Fibroblast of lung (primary cell): ENCODE results near the gene NR2E3. TPM values are rescaled to one million over a fixed set of nuclear protein-coding genes. Genes with fewer than 3 reads are reported as not detected.

Experiments
- DNase-seq, 2 donors: peaks; one replicate each; pipeline versions ENCODE4 v3.0.0 to v3.0.0-alpha.2; 2010; ENCODE audit warnings: low read depth in 2 of 2
- H2AFZ ChIP-seq: 2 replicates; pipeline ENCODE4 v1.5.1; 2012; ENCODE audit warnings: low read length, control low read depth, inconsistent platforms
- H3K27ac ChIP-seq: 2 replicates; pipeline ENCODE4 v1.5.1; 2011; ENCODE audit warnings: low read length, control low read depth; ENCODE audit not compliant: insufficient read depth
- H3K27me3 ChIP-seq: 2 replicates; pipeline ENCODE4 v1.5.1; 2011; ENCODE audit warnings: mild to moderate bottlenecking, low read length; ENCODE audit not compliant: control insufficient read depth, insufficient read depth
- H3K36me3 ChIP-seq: 2 replicates; pipeline ENCODE4 v1.5.1; 2011; ENCODE audit warnings: low read length; ENCODE audit not compliant: control insufficient read depth, insufficient read depth
- H3K4me1 ChIP-seq: 2 replicates; pipeline ENCODE4 v1.5.1; 2011; ENCODE audit warnings: low read length; ENCODE audit not compliant: control insufficient read depth, insufficient read depth; ENCODE audit errors: extremely low read depth
- H3K4me2 ChIP-seq: 2 replicates; pipeline ENCODE4 v1.5.1; 2011; ENCODE audit warnings: low read length, control low read depth; ENCODE audit not compliant: insufficient read depth; ENCODE audit errors: extremely low read depth
- H3K4me3 ChIP-seq, 4 experiments: fragments of 200-600 bp in 1 of 4; sonication (generic) in 1 of 4; replicated peaks in 1 of 4; 2 replicates each; pipeline ENCODE4 v1.5.1; 2011 to 2016; ENCODE audit warnings: low read length in 4 of 4, low read depth in 3 of 4, mild to moderate bottlenecking in 3 of 4, control low read depth in 2 of 4, inconsistent platforms in 1 of 4, mixed read lengths in 1 of 4; ENCODE audit not compliant: insufficient read depth in 1 of 4; ENCODE audit errors: control extremely low read depth in 1 of 4
- H3K79me2 ChIP-seq: 2 replicates; pipeline ENCODE4 v1.5.1; 2012; ENCODE audit warnings: mild to moderate bottlenecking, low read length, inconsistent platforms; ENCODE audit not compliant: control insufficient read depth, insufficient read depth
- H3K9ac ChIP-seq: 2 replicates; pipeline ENCODE4 v1.5.1; 2011; ENCODE audit warnings: mild to moderate bottlenecking, low read length, control low read depth; ENCODE audit not compliant: insufficient read depth
- H3K9me3 ChIP-seq: 2 replicates; pipeline ENCODE4 v1.5.1; 2012; ENCODE audit warnings: low read depth, low read length; ENCODE audit not compliant: control insufficient read depth, insufficient read depth
- H4K20me1 ChIP-seq: 2 replicates; pipeline ENCODE4 v1.5.1; 2011; ENCODE audit warnings: low read length; ENCODE audit not compliant: control insufficient read depth, insufficient read depth; ENCODE audit errors: extremely low read depth
- EZH2 ChIP-seq: IDR thresholded peaks from 2 replicates; pipeline ENCODE4 v1.5.1; 2012; ENCODE audit warnings: low read length, control low read depth, mild to moderate bottlenecking; ENCODE audit errors: missing control alignments
- polyA plus RNA-seq, 2 donors: library from polyadenylated mRNA; depleted of rRNA in 1 of 2; stranded (reverse) in 1 of 2; unstranded in 1 of 2; fragments of >200 nt; gene quantifications; 2 replicates each; pipeline ENCODE4 v1.2.1, GENCODE V29; 2011 to 2012; ENCODE audit warnings: missing spikeins in 1 of 2
- total RNA-seq: library from RNA; depleted of rRNA; stranded (reverse); fragments of >200 nt; gene quantifications from 2 replicates; pipeline ENCODE4 v1.2.1, GENCODE V29; 2014
- TF ChIP-seq, protein P1 (sequence below), 2 donors: IDR thresholded peaks in 1 of 2; conservative IDR thresholded peaks in 1 of 2; 1 replicate in 1 of 2; 2 replicates in 1 of 2; pipeline ENCODE4 v1.5.1; 2011 to 2012; ENCODE audit warnings: low read length in 2 of 2, control low read depth in 1 of 2, inconsistent platforms in 1 of 2, low read depth in 1 of 2, mild to moderate bottlenecking in 1 of 2

NR2E3 gene
- total and polyA plus RNA-seq, 2 donors (not counting 1 experiment from before 2014, with no cell fraction given): 0.08 to 1.3 TPM

DNA sequence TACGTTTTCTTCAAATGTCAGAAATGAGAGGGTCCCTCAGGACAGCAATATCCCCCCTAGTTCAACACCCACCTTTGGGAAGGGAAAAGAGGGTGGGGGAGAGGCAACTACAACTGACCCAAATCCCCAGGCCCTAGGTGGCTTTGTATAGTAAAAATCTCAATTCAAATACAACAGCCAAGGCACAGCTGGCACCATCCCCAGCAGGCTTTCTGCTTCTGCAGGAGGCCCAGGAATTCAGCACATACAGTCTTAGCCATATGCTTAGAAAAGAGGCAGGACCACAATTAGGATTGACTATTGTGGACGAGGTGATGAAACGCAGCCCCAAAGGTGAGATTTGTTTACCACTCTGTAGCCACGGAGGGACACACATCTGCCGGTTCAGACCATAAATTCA, 15.8 kb downstream of the NR2E3 start:
- Histone ChIP-seq H3K9ac (no peak overlapping the region), H3K27ac (no peak overlapping the region), H3K9me3 (peaks cover 2% of the 10 kb centered on the region), H3K4me2 (no peak overlapping the region), H3K27me3 (no peaks in the 10 kb centered on the region), H3K79me2 (no peaks in the 10 kb centered on the region), H2AFZ (no peak overlapping the region), H3K4me1 (no peaks in the 10 kb centered on the region), H3K36me3 (peaks cover 2% of the 10 kb centered on the region), H3K4me3 (no peak overlapping the region), H4K20me1 (no peaks in the 10 kb centered on the region)
- TF ChIP-seq, protein P1, sequence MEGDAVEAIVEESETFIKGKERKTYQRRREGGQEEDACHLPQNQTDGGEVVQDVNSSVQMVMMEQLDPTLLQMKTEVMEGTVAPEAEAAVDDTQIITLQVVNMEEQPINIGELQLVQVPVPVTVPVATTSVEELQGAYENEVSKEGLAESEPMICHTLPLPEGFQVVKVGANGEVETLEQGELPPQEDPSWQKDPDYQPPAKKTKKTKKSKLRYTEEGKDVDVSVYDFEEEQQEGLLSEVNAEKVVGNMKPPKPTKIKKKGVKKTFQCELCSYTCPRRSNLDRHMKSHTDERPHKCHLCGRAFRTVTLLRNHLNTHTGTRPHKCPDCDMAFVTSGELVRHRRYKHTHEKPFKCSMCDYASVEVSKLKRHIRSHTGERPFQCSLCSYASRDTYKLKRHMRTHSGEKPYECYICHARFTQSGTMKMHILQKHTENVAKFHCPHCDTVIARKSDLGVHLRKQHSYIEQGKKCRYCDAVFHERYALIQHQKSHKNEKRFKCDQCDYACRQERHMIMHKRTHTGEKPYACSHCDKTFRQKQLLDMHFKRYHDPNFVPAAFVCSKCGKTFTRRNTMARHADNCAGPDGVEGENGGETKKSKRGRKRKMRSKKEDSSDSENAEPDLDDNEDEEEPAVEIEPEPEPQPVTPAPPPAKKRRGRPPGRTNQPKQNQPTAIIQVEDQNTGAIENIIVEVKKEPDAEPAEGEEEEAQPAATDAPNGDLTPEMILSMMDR (conservative IDR thresholded peaks at IDR 0.05 in 1 of 2, IDR thresholded peaks at IDR 0.05 in 1 of 2; ENCODE audit: low read depth in 1 of 2, low read length in 2 of 2): no peak
- TF ChIP-seq EZH2: no peak
- DNase-seq: no peak

DNA sequence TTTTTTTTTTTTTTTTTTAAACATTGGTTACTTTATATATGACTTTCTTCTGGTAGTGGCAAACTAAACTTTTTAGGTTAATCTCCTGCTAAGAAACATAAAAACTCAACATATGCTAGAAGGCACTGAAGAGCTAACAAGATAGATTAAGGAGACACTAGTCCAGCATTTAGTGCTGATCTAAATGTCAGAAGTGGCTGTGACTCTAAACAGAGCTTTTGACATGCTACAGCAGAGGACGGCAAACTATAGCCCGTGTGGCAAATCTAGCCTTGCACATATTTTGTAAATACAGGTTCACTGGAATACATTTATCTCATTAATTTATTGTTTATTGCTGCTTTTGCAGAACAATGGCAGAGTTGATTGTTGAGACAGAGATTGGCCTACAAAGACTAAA, 20.6 kb downstream of the NR2E3 start:
- DNase-seq: no peak
- Histone ChIP-seq H3K79me2 (no peaks in the 10 kb centered on the region), H3K4me3 (no peak overlapping the region), H3K27ac (no peak overlapping the region), H3K36me3 (peaks cover 2% of the 10 kb centered on the region), H2AFZ (no peak overlapping the region), H3K4me1 (no peaks in the 10 kb centered on the region), H4K20me1 (no peaks in the 10 kb centered on the region), H3K4me2 (no peak overlapping the region), H3K9ac (no peak overlapping the region), H3K9me3 (no peaks in the 10 kb centered on the region), H3K27me3 (no peaks in the 10 kb centered on the region)
- TF ChIP-seq EZH2: no peak
- TF ChIP-seq, protein P1 (conservative IDR thresholded peaks at IDR 0.05 in 1 of 2, IDR thresholded peaks at IDR 0.05 in 1 of 2; ENCODE audit: low read depth in 1 of 2, low read length in 2 of 2): no peak

DNA sequence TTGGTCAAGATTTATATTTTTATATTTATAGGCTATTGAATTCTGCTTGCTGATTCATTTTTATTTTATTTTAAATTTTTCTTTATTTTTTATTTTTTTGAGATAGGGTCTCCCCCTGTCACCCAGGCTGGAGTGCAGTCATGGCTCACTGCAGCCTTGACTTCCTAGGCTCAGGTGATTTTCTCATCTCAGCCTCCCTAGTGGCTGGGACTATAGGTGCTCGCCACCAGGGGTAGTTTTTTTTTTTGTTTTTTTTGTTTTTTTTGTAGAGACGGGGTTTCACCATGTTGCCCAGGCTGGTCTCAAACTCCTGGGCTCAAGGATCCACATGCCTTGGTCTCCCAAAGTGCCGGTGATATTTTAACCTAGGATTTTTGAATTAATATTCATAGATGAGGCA, 31.2 kb downstream of the NR2E3 start:
- Histone ChIP-seq H3K4me1 (no peaks in the 10 kb centered on the region), H3K9me3 (no peaks in the 10 kb centered on the region), H2AFZ (no peak overlapping the region), H3K36me3 (no peaks in the 10 kb centered on the region), H3K4me3 (no peak overlapping the region), H3K79me2 (no peaks in the 10 kb centered on the region), H3K27ac (no peak overlapping the region), H3K4me2 (no peak overlapping the region), H4K20me1 (no peaks in the 10 kb centered on the region), H3K9ac (no peak overlapping the region), H3K27me3 (no peaks in the 10 kb centered on the region)
- DNase-seq: no peak
- TF ChIP-seq EZH2: no peak
- TF ChIP-seq, protein P1 (conservative IDR thresholded peaks at IDR 0.05 in 1 of 2, IDR thresholded peaks at IDR 0.05 in 1 of 2; ENCODE audit: low read depth in 1 of 2, low read length in 2 of 2): no peak
